Right renal pelvis (tissue), 4 donors: ENCODE measurements around the gene COX7B2. TPM values are rescaled to one million over a fixed set of nuclear protein-coding genes. Genes with fewer than 3 reads are reported as not detected.

ENCODE experiments used
- DNase-seq, 4 donors: peaks; one replicate each; pipeline ENCODE4 v3.0.0-alpha.2; 2013; ENCODE audit warnings: low read depth in 4 of 4, low spot score in 3 of 4, missing footprints in 1 of 4
- polyA plus RNA-seq, 4 donors: library from polyadenylated mRNA; unstranded; fragments of 120-200 nt; gene quantifications; one replicate each; pipeline ENCODE4 v1.2.1, GENCODE V29; 2013; ENCODE audit not compliant: insufficient read length in 4 of 4

The COX7B2 gene
- polyA plus RNA-seq, 4 donors = not detected

- no peak for DNase-seq
These were observed 143.6 kb downstream of the COX7B2 start for GRCh38 chr4:46765465-46765864.

GRCh38 chr4:46730075-46730474 is 179.0 kb downstream of the COX7B2 start:
- DNase-seq = no peak

GRCh38 chr4:46720055-46720454 is 189.0 kb downstream of the COX7B2 start:
- no peak for DNase-seq

GRCh38 chr4:46717950-46718349 is 191.1 kb downstream of the COX7B2 start:
- DNase-seq = no peak

DNA sequence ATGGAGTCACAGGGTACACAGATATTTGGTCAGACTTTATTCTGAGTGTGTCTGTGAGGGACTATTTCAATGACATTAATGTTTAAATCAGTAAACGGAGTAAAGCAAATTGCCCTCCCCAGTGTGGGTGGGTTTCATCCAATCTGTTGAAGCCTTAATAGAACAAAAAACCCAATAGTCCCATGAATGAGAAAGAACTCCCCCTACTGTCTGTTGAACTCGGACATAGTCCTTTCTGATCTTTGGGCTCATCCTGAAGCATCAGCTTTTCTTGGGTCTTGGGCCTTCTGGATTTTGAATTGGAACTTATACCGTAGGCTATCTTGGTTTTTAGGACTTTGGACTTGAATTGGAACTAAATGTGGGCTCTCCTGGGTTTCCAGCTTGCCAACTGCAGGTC is 193.6 kb downstream of the COX7B2 start:
- DNase-seq = no peak

DNA sequence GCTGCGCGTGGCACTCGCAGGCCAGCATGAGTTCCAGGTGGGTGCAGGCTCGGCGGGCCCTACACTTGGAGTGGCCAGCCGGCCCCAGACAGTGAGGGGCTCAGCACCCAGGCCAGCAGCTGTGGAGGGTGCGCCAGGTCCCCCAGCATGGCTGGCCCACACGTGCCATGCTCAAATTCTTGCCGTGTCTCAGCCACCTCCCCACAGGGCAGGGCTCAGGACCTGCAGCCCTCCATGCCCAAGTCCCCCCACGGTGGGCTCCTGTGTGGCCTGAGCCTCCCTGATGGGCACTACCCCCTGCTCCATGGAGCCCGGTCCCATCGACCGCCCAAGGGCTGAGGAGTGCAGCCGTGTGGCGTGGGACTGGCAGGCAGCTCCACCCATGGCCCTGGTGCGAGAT is 210.2 kb downstream of the COX7B2 start:
- DNase-seq = no peak

Other genes with a start within 250 kb of the COX7B2 start
- under 1 TPM; 0.03 to 0.13 (median 0.08) TPM for gene GABRA4, start 84.3 kb upstream of the COX7B2 start, polyA plus RNA-seq
- gene GABRB1, start 122.3 kb upstream of the COX7B2 start, polyA plus RNA-seq = under 1 TPM; 0.26 to 0.64 (median 0.52) TPM